ENCODE measurements around the gene PIN4.
"Not testable (repeated sequence)": the region's sequence is repeated elsewhere in the genome, so short reads cannot be mapped to it uniquely, and the experiment has no call there.

Gene PIN4

GRCh38 chrX:72181178-72182125, at the start of gene PIN4:
Gene PIN4 (plus strand): TSS chrX:72181757. CDS start chrX:72181786, 29 bp downstream.
- DNase-seq, result peak; percentile 98

GRCh38 chrX:72132456-72132855, 49.1 kb upstream of the PIN4 start:
- DNase-seq, result no peak

- DNase-seq, result no peak
Observed at GRCh38 chrX:72133851-72134546, 47.6 kb upstream of the PIN4 start.

- DNase-seq, result no peak
Observed at GRCh38 chrX:72137846-72138495, 43.6 kb upstream of the PIN4 start.

- DNase-seq, result no peak
Observed at GRCh38 chrX:72139538-72139937, 42.0 kb upstream of the PIN4 start.

GRCh38 chrX:72141372-72142004, 40.1 kb upstream of the PIN4 start:
- no peak for DNase-seq

- peak; percentile 8 for DNase-seq
Observed at GRCh38 chrX:72142094-72142793, 39.3 kb upstream of the PIN4 start.

- DNase-seq, result no peak
Observed at GRCh38 chrX:72142794-72143608, 38.6 kb upstream of the PIN4 start.

GRCh38 chrX:72143609-72143907, 38.0 kb upstream of the PIN4 start:
- peak; percentile 6 for DNase-seq

- DNase-seq, result no peak
Observed at GRCh38 chrX:72145181-72145580, 36.4 kb upstream of the PIN4 start.

GRCh38 chrX:72146527-72146926, 35.0 kb upstream of the PIN4 start:
- DNase-seq, result no peak

GRCh38 chrX:72158773-72159172, 22.8 kb upstream of the PIN4 start:
- DNase-seq, result no peak

- no peak for DNase-seq
Observed at GRCh38 chrX:72159769-72160168, 21.8 kb upstream of the PIN4 start.

GRCh38 chrX:72165551-72165950, 16.0 kb upstream of the PIN4 start:
- no peak for DNase-seq

- DNase-seq, result peak; percentile 2
Observed at GRCh38 chrX:72169008-72169728, 12.4 kb upstream of the PIN4 start.

- DNase-seq, result not testable (repeated sequence)
Observed at GRCh38 chrX:72176289-72176688, 5.3 kb upstream of the PIN4 start.

- DNase-seq, result no peak
Observed at GRCh38 chrX:72176981-72177380, 4.6 kb upstream of the PIN4 start.

GRCh38 chrX:72180539-72180938, 1.0 kb upstream of the PIN4 start:
- no peak for DNase-seq

GRCh38 chrX:72182924-72183323, 1.4 kb downstream of the PIN4 start:
- no peak for DNase-seq

- DNase-seq, result peak; percentile 84
Observed at GRCh38 chrX:72201836-72202536, 20.4 kb downstream of the PIN4 start.
